ENCODE data around the gene UBA3. TPM values are rescaled to one million over a fixed set of nuclear protein-coding genes. Genes with fewer than 3 reads are reported as not detected.
A peak's percentile ranks its signal among the peaks of the same experiment; 100 is the strongest.

Gene UBA3
- total and polyA plus RNA-seq, 2 of the 13 experiments (the other 11 are each of a cell fraction or from before 2014, with no cell fraction given) = 40.7 to 49.0 TPM

DNA sequence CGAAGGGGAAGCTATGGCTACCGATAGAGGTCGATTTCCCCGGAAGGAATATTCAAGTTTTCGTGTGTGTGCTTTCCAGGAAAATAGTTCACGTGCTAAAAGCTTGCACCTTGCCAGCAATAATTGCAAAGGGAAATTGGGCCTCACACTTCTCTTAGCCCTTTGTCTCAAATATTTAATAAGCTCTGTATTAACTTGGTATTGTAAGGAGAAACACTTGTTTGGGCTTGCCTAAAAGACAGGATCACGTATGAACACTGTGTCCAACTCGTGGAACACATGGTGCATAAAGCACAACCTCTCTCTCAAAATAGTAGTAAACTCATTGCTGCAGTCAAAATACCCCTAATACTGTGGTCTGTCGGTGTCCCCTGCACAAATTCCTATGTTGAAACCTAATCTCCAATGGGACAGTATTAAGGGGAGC, 27.7 kb downstream of the UBA3 start (continued):
- TF ChIP-seq PLSCR1 (CRISPR knock-in tag; IDR thresholded peaks at IDR 0.05; ENCODE audit: borderline replicate concordance) = no peak
- no peak for TF ChIP-seq ZNF629 (CRISPR knock-in tag; conservative IDR thresholded peaks at IDR 0.05)
- TF ChIP-seq POLR2G (IDR thresholded peaks at IDR 0.05; ENCODE audit: low read depth, low read length) = peak; percentile 49; the same call in 1 of the 2 replicates
- no peak for TF ChIP-seq ZNF781 (CRISPR knock-in tag; IDR thresholded peaks at IDR 0.05; ENCODE audit: borderline replicate concordance, not compliant biosample characterization)
- no peak for TF ChIP-seq ERF (CRISPR knock-in tag; IDR thresholded peaks at IDR 0.05)
- TF ChIP-seq ZNF567 (CRISPR knock-in tag; IDR thresholded peaks at IDR 0.05; ENCODE audit: borderline replicate concordance) = no peak
- no peak for TF ChIP-seq U2AF1 (optimal IDR thresholded peaks at IDR 0.05; ENCODE audit: low read depth, low read length)
- TF ChIP-seq ZNF383 (CRISPR knock-in tag; IDR thresholded peaks at IDR 0.05; ENCODE audit: borderline replicate concordance) = 0 out of 2 replicates have a peak, but pooled peaks have one; percentile 40
- TF ChIP-seq ZNF136 (CRISPR knock-in tag; IDR thresholded peaks at IDR 0.05; ENCODE audit: low read depth) = no peak
- 0 out of 2 replicates have a peak, but pooled peaks have one; percentile 76 for TF ChIP-seq ZNF264 (CRISPR knock-in tag; IDR thresholded peaks at IDR 0.05)
- TF ChIP-seq, protein P1, sequence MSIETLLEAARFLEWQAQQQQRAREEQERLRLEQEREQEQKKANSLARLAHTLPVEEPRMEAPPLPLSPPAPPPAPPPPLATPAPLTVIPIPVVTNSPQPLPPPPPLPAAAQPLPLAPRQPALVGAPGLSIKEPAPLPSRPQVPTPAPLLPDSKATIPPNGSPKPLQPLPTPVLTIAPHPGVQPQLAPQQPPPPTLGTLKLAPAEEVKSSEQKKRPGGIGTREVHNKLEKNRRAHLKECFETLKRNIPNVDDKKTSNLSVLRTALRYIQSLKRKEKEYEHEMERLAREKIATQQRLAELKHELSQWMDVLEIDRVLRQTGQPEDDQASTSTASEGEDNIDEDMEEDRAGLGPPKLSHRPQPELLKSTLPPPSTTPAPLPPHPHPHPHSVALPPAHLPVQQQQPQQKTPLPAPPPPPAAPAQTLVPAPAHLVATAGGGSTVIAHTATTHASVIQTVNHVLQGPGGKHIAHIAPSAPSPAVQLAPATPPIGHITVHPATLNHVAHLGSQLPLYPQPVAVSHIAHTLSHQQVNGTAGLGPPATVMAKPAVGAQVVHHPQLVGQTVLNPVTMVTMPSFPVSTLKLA (IDR thresholded peaks at IDR 0.05) = 0 out of 2 replicates have a peak, but pooled peaks have one; percentile 1
- no peak for TF ChIP-seq MAF1 (CRISPR knock-in tag; IDR thresholded peaks at IDR 0.05; ENCODE audit: borderline replicate concordance)
- TF ChIP-seq, protein P2, sequence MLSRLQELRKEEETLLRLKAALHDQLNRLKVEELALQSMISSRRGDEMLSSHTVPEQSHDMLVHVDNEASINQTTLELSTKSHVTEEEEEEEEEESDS (CRISPR knock-in tag; IDR thresholded peaks at IDR 0.05; ENCODE audit: borderline replicate concordance) = 0 out of 2 replicates have a peak, but pooled peaks have one; percentile 23
- TF ChIP-seq, protein P3, sequence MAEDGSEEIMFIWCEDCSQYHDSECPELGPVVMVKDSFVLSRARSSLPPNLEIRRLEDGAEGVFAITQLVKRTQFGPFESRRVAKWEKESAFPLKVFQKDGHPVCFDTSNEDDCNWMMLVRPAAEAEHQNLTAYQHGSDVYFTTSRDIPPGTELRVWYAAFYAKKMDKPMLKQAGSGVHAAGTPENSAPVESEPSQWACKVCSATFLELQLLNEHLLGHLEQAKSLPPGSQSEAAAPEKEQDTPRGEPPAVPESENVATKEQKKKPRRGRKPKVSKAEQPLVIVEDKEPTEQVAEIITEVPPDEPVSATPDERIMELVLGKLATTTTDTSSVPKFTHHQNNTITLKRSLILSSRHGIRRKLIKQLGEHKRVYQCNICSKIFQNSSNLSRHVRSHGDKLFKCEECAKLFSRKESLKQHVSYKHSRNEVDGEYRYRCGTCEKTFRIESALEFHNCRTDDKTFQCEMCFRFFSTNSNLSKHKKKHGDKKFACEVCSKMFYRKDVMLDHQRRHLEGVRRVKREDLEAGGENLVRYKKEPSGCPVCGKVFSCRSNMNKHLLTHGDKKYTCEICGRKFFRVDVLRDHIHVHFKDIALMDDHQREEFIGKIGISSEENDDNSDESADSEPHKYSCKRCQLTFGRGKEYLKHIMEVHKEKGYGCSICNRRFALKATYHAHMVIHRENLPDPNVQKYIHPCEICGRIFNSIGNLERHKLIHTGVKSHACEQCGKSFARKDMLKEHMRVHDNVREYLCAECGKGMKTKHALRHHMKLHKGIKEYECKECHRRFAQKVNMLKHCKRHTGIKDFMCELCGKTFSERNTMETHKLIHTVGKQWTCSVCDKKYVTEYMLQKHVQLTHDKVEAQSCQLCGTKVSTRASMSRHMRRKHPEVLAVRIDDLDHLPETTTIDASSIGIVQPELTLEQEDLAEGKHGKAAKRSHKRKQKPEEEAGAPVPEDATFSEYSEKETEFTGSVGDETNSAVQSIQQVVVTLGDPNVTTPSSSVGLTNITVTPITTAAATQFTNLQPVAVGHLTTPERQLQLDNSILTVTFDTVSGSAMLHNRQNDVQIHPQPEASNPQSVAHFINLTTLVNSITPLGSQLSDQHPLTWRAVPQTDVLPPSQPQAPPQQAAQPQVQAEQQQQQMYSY (CRISPR knock-in tag; IDR thresholded peaks at IDR 0.05) = no peak
- TF ChIP-seq ZC3H13 (CRISPR knock-in tag; IDR thresholded peaks at IDR 0.05) = no peak
- no peak for TF ChIP-seq ZNF124 (CRISPR knock-in tag; IDR thresholded peaks at IDR 0.05)
- no peak for TF ChIP-seq NFE2L1 (CRISPR knock-in tag; IDR thresholded peaks at IDR 0.05; ENCODE audit: borderline replicate concordance)
